T47D (cell line): Measurements from ENCODE around the gene ZNF627.
"Not testable (repeated sequence)": the region's sequence is repeated elsewhere in the genome, so short reads cannot be mapped to it uniquely, and the experiment has no call there.

Experiments
- DNase-seq, 2 experiments: peaks; one replicate each; pipeline versions ENCODE4 v3.0.0 to v3.0.0-alpha.2; 2011 to 2012; ENCODE audit warnings: low read depth in 1 of 2, low spot score in 1 of 2
- JUND ChIP-seq: IDR thresholded peaks from 2 replicates; pipeline ENCODE4 v1.6.1; 2012; ENCODE audit warnings: low read depth
- in situ Hi-C: cut with HindIII; loops from 2 replicates; pipeline ENCODE4 v1.10.0; 2016; ENCODE audit warnings: low sequenced_read_pairs, low pct_unique_long_range_greater_than_20kb

ZNF627 gene

GRCh38 chr19:11580116-11580515 is 17.2 kb upstream of the ZNF627 start:
- in situ Hi-C loops = no loop called here
- TF ChIP-seq JUND = no peak
- DNase-seq = no peak

GRCh38 chr19:11581740-11582139 is 15.5 kb upstream of the ZNF627 start:
- no peak for DNase-seq
- in situ Hi-C loops = no loop called here
- no peak for TF ChIP-seq JUND

- in situ Hi-C loops = no loop called here
- no peak for DNase-seq
- TF ChIP-seq JUND = no peak
Observed at GRCh38 chr19:11586331-11586730, 11.0 kb upstream of the ZNF627 start.

GRCh38 chr19:11587302-11587974 is 9.8 kb upstream of the ZNF627 start:
- in situ Hi-C loops = no loop called here
- DNase-seq = peak; percentile 38 to 60
- TF ChIP-seq JUND = no peak

GRCh38 chr19:11587975-11588631 is 9.2 kb upstream of the ZNF627 start:
- TF ChIP-seq JUND = no peak
- in situ Hi-C loops = no loop called here

GRCh38 chr19:11594084-11594483 is 3.2 kb upstream of the ZNF627 start:
- no peak for TF ChIP-seq JUND
- in situ Hi-C loops = no loop called here
- DNase-seq = no peak

More at GRCh38 chr19:11587975-11588631, 9.2 kb upstream of the ZNF627 start:
- peak in 1 of 2 experiments; percentile 12 for DNase-seq

GRCh38 chr19:11596156-11596555 is 1.1 kb upstream of the ZNF627 start:
- no peak for DNase-seq
- no peak for TF ChIP-seq JUND
- in situ Hi-C loops = no loop called here

- DNase-seq = no peak
- no peak for TF ChIP-seq JUND
- in situ Hi-C loops = no loop called here
Observed at GRCh38 chr19:11598103-11598483, 810 bp downstream of the ZNF627 start.

- no peak for TF ChIP-seq JUND
- DNase-seq = no peak
- in situ Hi-C loops = no loop called here
Observed at GRCh38 chr19:11598746-11599145, 1.5 kb downstream of the ZNF627 start.

GRCh38 chr19:11599704-11600103 is 2.4 kb downstream of the ZNF627 start:
- DNase-seq, in situ Hi-C loops: not testable (repeated sequence)

- no peak for TF ChIP-seq JUND
- in situ Hi-C loops = no loop called here
- DNase-seq = no peak
Observed at GRCh38 chr19:11606484-11606883, 9.2 kb downstream of the ZNF627 start.

GRCh38 chr19:11611730-11612129 is 14.4 kb downstream of the ZNF627 start:
- TF ChIP-seq JUND = no peak
- in situ Hi-C loops = no loop called here
- no peak for DNase-seq

GRCh38 chr19:11612816-11613511 is 15.7 kb downstream of the ZNF627 start:
- in situ Hi-C loops = no loop called here
- no peak for TF ChIP-seq JUND
- peak in 1 of 2 experiments; percentile 42 for DNase-seq
